ENCODE data around the gene GLG1.
"Not testable (repeated sequence)": the region's sequence is repeated elsewhere in the genome, so short reads cannot be mapped to it uniquely, and the experiment has no call there.

Gene GLG1

GRCh38 chr16:74450236-74450635, 156.7 kb downstream of the GLG1 start:
- Histone ChIP-seq H3K36me3 (ENCODE audit: insufficient read depth, low read length) (peaks cover 35% of the 10 kb centered on the region), H3K27ac (ENCODE audit: low read depth, low read length) (no peak overlapping the region), H3K4me1 (ENCODE audit: insufficient read depth, low read length) (peaks cover 13% of the 10 kb centered on the region)

GRCh38 chr16:74449470-74449869, 157.4 kb downstream of the GLG1 start:
- Histone ChIP-seq H3K36me3 (ENCODE audit: insufficient read depth, low read length) (peaks cover 35% of the 10 kb centered on the region), H3K4me1 (ENCODE audit: insufficient read depth, low read length) (peaks cover 13% of the 10 kb centered on the region), H3K9me3 (ENCODE audit: low read length) (no peaks in the 10 kb centered on the region), H3K27ac (ENCODE audit: low read depth, low read length) (peak overlapping the region; percentile 57), H3K9ac (ENCODE audit: low read length) (no peak overlapping the region), H3K4me3 (ENCODE audit: low read depth in 1 of 2, low read length in 2 of 2) (no peak overlapping the region), H3K27me3 (ENCODE audit: control insufficient read depth in 1 of 2, insufficient read depth in 2 of 2, low read length in 2 of 2) (no peaks in the 10 kb centered on the region)

More at GRCh38 chr16:74450236-74450635, 156.7 kb downstream of the GLG1 start:
- H3K4me3 ChIP-seq (ENCODE audit: low read depth in 1 of 2, low read length in 2 of 2), result no peak overlapping the region
- H3K27me3 ChIP-seq (ENCODE audit: control insufficient read depth in 1 of 2, insufficient read depth in 2 of 2, low read length in 2 of 2), result no peaks in the 10 kb centered on the region
- H3K9ac ChIP-seq (ENCODE audit: low read length), result no peak overlapping the region
- H3K9me3 ChIP-seq (ENCODE audit: low read length), result no peaks in the 10 kb centered on the region

GRCh38 chr16:74448990-74449389, 157.9 kb downstream of the GLG1 start:
- no peaks in the 10 kb centered on the region for H3K27me3 ChIP-seq (ENCODE audit: control insufficient read depth in 1 of 2, insufficient read depth in 2 of 2, low read length in 2 of 2)
- H3K9ac ChIP-seq (ENCODE audit: low read length), result no peak overlapping the region
- H3K9me3 ChIP-seq (ENCODE audit: low read length), result no peaks in the 10 kb centered on the region
- H3K4me3 ChIP-seq (ENCODE audit: low read depth in 1 of 2, low read length in 2 of 2), result no peak overlapping the region
- H3K27ac ChIP-seq (ENCODE audit: low read depth, low read length), result peak overlapping the region; percentile 57
- H3K36me3 ChIP-seq (ENCODE audit: insufficient read depth, low read length), result peaks cover 35% of the 10 kb centered on the region
- H3K4me1 ChIP-seq (ENCODE audit: insufficient read depth, low read length), result peaks cover 13% of the 10 kb centered on the region

GRCh38 chr16:74447578-74447977, 159.3 kb downstream of the GLG1 start:
- H3K27me3 ChIP-seq (ENCODE audit: control insufficient read depth in 1 of 2, insufficient read depth in 2 of 2, low read length in 2 of 2), result no peaks in the 10 kb centered on the region
- no peak overlapping the region for H3K9ac ChIP-seq (ENCODE audit: low read length)
- H3K9me3 ChIP-seq (ENCODE audit: low read length), result no peaks in the 10 kb centered on the region
- H3K4me3 ChIP-seq (ENCODE audit: low read depth in 1 of 2, low read length in 2 of 2), result no peak overlapping the region
- no peak overlapping the region for H3K27ac ChIP-seq (ENCODE audit: low read depth, low read length)
- peaks cover 13% of the 10 kb centered on the region for H3K4me1 ChIP-seq (ENCODE audit: insufficient read depth, low read length)
- peaks cover 26% of the 10 kb centered on the region for H3K36me3 ChIP-seq (ENCODE audit: insufficient read depth, low read length)

- Histone ChIP-seq H3K9me3 (ENCODE audit: low read length) (no peaks in the 10 kb centered on the region), H3K36me3 (ENCODE audit: insufficient read depth, low read length) (peaks cover 19% of the 10 kb centered on the region), H3K9ac (ENCODE audit: low read length) (no peak overlapping the region), H3K4me1 (ENCODE audit: insufficient read depth, low read length) (peaks cover 13% of the 10 kb centered on the region), H3K27me3 (ENCODE audit: control insufficient read depth in 1 of 2, insufficient read depth in 2 of 2, low read length in 2 of 2) (no peaks in the 10 kb centered on the region), H3K27ac (ENCODE audit: low read depth, low read length) (no peak overlapping the region), H3K4me3 (ENCODE audit: low read depth in 1 of 2, low read length in 2 of 2) (no peak overlapping the region)
Measured at GRCh38 chr16:74446866-74447265, 160.0 kb downstream of the GLG1 start.

- peaks cover 12% of the 10 kb centered on the region for H3K36me3 ChIP-seq (ENCODE audit: insufficient read depth, low read length)
- H3K4me1 ChIP-seq (ENCODE audit: insufficient read depth, low read length); H3K27ac ChIP-seq (ENCODE audit: low read depth, low read length); H3K4me3 ChIP-seq (ENCODE audit: low read depth in 1 of 2, low read length in 2 of 2); H3K27me3 ChIP-seq (ENCODE audit: control insufficient read depth in 1 of 2, insufficient read depth in 2 of 2, low read length in 2 of 2); H3K9ac ChIP-seq (ENCODE audit: low read length); H3K9me3 ChIP-seq (ENCODE audit: low read length): not testable (repeated sequence)
Measured at GRCh38 chr16:74443624-74444346, 163.1 kb downstream of the GLG1 start.

- no peaks in the 10 kb centered on the region for H3K27me3 ChIP-seq (ENCODE audit: control insufficient read depth in 1 of 2, insufficient read depth in 2 of 2, low read length in 2 of 2)
- no peak overlapping the region for H3K4me3 ChIP-seq (ENCODE audit: low read depth in 1 of 2, low read length in 2 of 2)
- H3K9me3 ChIP-seq (ENCODE audit: low read length), result no peaks in the 10 kb centered on the region
- no peaks in the 10 kb centered on the region for H3K4me1 ChIP-seq (ENCODE audit: insufficient read depth, low read length)
- no peak overlapping the region for H3K27ac ChIP-seq (ENCODE audit: low read depth, low read length)
- H3K9ac ChIP-seq (ENCODE audit: low read length), result no peak overlapping the region
- H3K36me3 ChIP-seq (ENCODE audit: insufficient read depth, low read length), result no peaks in the 10 kb centered on the region
Measured at GRCh38 chr16:74439685-74440084, 167.2 kb downstream of the GLG1 start.

GRCh38 chr16:74438492-74438979, 168.4 kb downstream of the GLG1 start:
- H3K4me3 ChIP-seq (ENCODE audit: low read depth in 1 of 2, low read length in 2 of 2), result no peak overlapping the region
- no peaks in the 10 kb centered on the region for H3K9me3 ChIP-seq (ENCODE audit: low read length)
- no peaks in the 10 kb centered on the region for H3K27me3 ChIP-seq (ENCODE audit: control insufficient read depth in 1 of 2, insufficient read depth in 2 of 2, low read length in 2 of 2)
- H3K36me3 ChIP-seq (ENCODE audit: insufficient read depth, low read length), result no peaks in the 10 kb centered on the region
- no peak overlapping the region for H3K9ac ChIP-seq (ENCODE audit: low read length)
- H3K27ac ChIP-seq (ENCODE audit: low read depth, low read length), result no peak overlapping the region
- H3K4me1 ChIP-seq (ENCODE audit: insufficient read depth, low read length), result no peaks in the 10 kb centered on the region

- no peaks in the 10 kb centered on the region for H3K27me3 ChIP-seq (ENCODE audit: control insufficient read depth in 1 of 2, insufficient read depth in 2 of 2, low read length in 2 of 2)
- no peak overlapping the region for H3K4me3 ChIP-seq (ENCODE audit: low read depth in 1 of 2, low read length in 2 of 2)
- no peaks in the 10 kb centered on the region for H3K36me3 ChIP-seq (ENCODE audit: insufficient read depth, low read length)
Measured at GRCh38 chr16:74431516-74431915, 175.4 kb downstream of the GLG1 start.

GRCh38 chr16:74430036-74430712, 176.7 kb downstream of the GLG1 start:
- H3K27ac ChIP-seq (ENCODE audit: low read depth, low read length); H3K9me3 ChIP-seq (ENCODE audit: low read length); H3K27me3 ChIP-seq (ENCODE audit: control insufficient read depth in 1 of 2, insufficient read depth in 2 of 2, low read length in 2 of 2); H3K36me3 ChIP-seq (ENCODE audit: insufficient read depth, low read length); H3K9ac ChIP-seq (ENCODE audit: low read length); H3K4me1 ChIP-seq (ENCODE audit: insufficient read depth, low read length); H3K4me3 ChIP-seq (ENCODE audit: low read depth in 1 of 2, low read length in 2 of 2): not testable (repeated sequence)

More at GRCh38 chr16:74431516-74431915, 175.4 kb downstream of the GLG1 start:
- Histone ChIP-seq H3K4me1 (ENCODE audit: insufficient read depth, low read length) (no peaks in the 10 kb centered on the region), H3K9ac (ENCODE audit: low read length) (no peak overlapping the region), H3K27ac (ENCODE audit: low read depth, low read length) (no peak overlapping the region), H3K9me3 (ENCODE audit: low read length) (no peaks in the 10 kb centered on the region)

- not testable (repeated sequence) for H3K4me3 ChIP-seq (ENCODE audit: low read depth in 1 of 2, low read length in 2 of 2); H3K9me3 ChIP-seq (ENCODE audit: low read length); H3K27ac ChIP-seq (ENCODE audit: low read depth, low read length); H3K9ac ChIP-seq (ENCODE audit: low read length); H3K36me3 ChIP-seq (ENCODE audit: insufficient read depth, low read length); H3K4me1 ChIP-seq (ENCODE audit: insufficient read depth, low read length); H3K27me3 ChIP-seq (ENCODE audit: control insufficient read depth in 1 of 2, insufficient read depth in 2 of 2, low read length in 2 of 2)
Measured at GRCh38 chr16:74428493-74428892, 178.4 kb downstream of the GLG1 start.

GRCh38 chr16:74425751-74426150, 181.2 kb downstream of the GLG1 start:
- not testable (repeated sequence) for H3K4me1 ChIP-seq (ENCODE audit: insufficient read depth, low read length); H3K36me3 ChIP-seq (ENCODE audit: insufficient read depth, low read length); H3K4me3 ChIP-seq (ENCODE audit: low read depth in 1 of 2, low read length in 2 of 2); H3K9ac ChIP-seq (ENCODE audit: low read length); H3K27me3 ChIP-seq (ENCODE audit: control insufficient read depth in 1 of 2, insufficient read depth in 2 of 2, low read length in 2 of 2); H3K9me3 ChIP-seq (ENCODE audit: low read length); H3K27ac ChIP-seq (ENCODE audit: low read depth, low read length)
